ENCODE measurements around the gene BCAS4. TPM values are rescaled to one million over a fixed set of nuclear protein-coding genes. Genes with fewer than 3 reads are reported as not detected.

Gene BCAS4
- total and polyA plus RNA-seq, 3 donors from 2014 or later: 5.8 to 10.8 (median 7.6) TPM

DNA sequence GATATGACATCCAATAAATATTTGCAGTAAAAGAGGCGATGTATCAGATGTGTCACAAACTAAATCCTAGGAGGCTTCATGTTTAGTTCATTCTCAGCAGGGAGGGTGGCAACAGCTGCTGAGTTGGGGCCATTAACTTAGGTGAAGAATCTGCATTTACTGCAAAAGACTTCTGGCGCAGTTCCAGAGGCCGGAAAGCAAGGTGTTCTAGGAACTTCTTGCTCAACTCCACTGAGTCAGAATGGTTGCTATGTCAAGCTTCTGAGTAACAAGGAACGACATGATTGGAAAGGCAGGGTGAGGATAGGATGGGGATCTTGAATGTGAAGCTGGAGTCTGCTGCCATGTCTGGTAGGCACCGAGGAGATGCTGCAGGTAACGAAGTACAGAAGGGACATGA, 124.7 kb downstream of the BCAS4 start:
- WGBS, 2 donors: 62 to 74% methylated on average over 6 of the region's 6 CpGs
- Histone ChIP-seq H3K27ac (no peak overlapping the region), H3K9me3 (no peaks in the 10 kb centered on the region), H3K4me1 (peaks cover 45% of the 10 kb centered on the region), H3K36me3 (ENCODE audit: low read depth, missing control alignments) (no peaks in the 10 kb centered on the region), H3K4me3 (no peak overlapping the region), H3K27me3 (no peaks in the 10 kb centered on the region)
- TF ChIP-seq, protein P1, sequence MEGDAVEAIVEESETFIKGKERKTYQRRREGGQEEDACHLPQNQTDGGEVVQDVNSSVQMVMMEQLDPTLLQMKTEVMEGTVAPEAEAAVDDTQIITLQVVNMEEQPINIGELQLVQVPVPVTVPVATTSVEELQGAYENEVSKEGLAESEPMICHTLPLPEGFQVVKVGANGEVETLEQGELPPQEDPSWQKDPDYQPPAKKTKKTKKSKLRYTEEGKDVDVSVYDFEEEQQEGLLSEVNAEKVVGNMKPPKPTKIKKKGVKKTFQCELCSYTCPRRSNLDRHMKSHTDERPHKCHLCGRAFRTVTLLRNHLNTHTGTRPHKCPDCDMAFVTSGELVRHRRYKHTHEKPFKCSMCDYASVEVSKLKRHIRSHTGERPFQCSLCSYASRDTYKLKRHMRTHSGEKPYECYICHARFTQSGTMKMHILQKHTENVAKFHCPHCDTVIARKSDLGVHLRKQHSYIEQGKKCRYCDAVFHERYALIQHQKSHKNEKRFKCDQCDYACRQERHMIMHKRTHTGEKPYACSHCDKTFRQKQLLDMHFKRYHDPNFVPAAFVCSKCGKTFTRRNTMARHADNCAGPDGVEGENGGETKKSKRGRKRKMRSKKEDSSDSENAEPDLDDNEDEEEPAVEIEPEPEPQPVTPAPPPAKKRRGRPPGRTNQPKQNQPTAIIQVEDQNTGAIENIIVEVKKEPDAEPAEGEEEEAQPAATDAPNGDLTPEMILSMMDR (IDR thresholded peaks at IDR 0.05): no peak
- no peak for TF ChIP-seq POLR2A (IDR thresholded peaks at IDR 0.05)
- intact Hi-C loops (cut with DNase I; ENCODE audit: low total_unique reads): no loop called here
- no peak for DNase-seq

DNA sequence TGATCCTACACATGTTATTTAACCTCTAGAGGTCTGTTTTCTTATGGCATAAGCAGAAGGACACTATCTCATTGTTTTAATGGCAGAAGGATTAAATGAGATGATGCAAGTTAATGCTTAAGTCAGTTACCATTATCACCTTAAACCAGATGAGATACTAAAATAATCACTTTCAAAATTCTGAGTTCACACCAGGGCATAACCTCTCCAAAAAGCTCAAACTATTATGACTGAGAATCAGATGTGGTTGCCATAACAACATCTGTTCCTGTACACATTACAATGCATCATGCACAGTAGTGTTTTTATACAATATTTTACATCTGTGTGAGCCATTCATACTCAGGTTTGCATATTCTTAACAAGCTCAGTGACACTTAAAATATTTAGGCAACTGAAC, 126.1 kb downstream of the BCAS4 start:
- peaks cover 42% of the 10 kb centered on the region for H3K4me1 ChIP-seq
- H3K27me3 ChIP-seq: no peaks in the 10 kb centered on the region
- H3K36me3 ChIP-seq (ENCODE audit: low read depth, missing control alignments): no peaks in the 10 kb centered on the region
- DNase-seq: no peak
- H3K4me3 ChIP-seq: no peak overlapping the region
- no peak overlapping the region for H3K27ac ChIP-seq
- intact Hi-C loops (cut with DNase I; ENCODE audit: low total_unique reads): loop anchor here (10.0 kb wide), 1 partner anchor 126 kb away; the partner anchor contains the start of gene BCAS4
- H3K9me3 ChIP-seq: no peaks in the 10 kb centered on the region
- TF ChIP-seq, protein P1 (IDR thresholded peaks at IDR 0.05): no peak
- TF ChIP-seq POLR2A (IDR thresholded peaks at IDR 0.05): no peak

DNA sequence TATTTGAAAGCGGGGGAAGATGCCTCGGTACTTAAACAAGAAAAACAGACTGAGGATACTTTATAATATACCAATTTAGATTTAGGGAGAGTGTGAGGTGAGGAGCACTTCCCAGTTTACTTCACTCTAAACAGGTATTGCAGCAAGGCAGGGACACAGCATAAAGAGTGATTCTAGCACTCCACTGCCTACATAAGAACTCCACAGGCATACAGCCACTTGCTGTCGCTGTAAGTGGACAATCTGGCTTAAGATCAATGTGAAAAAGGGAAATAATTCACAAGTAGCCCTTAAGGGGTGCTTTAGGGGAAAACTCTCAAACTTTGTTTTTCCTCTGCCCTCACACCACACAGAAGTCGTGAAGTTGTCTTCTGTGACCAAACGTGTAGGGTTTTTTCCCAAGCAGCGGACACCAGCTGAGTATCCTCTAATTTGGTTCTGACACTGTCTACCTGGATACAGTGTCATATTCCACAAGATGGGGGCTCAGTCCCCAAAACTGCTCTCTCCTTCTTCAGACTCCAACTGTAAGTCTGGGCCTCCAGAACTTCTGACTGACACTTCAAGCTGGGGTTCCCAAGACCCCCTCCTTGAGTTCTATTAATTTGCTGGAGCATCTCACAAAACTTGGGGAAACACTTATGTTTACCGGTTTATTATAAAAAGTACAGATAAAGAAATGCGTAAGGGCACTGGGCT, 127.1 kb downstream of the BCAS4 start:
- TF ChIP-seq POLR2A (IDR thresholded peaks at IDR 0.05): no peak
- TF ChIP-seq, protein P1 (IDR thresholded peaks at IDR 0.05): no peak
- no peaks in the 10 kb centered on the region for H3K9me3 ChIP-seq
- 58 to 69% methylated on average over 8 of the region's 8 CpGs for WGBS, 2 donors
- no peak for DNase-seq
- H3K4me1 ChIP-seq: peaks cover 34% of the 10 kb centered on the region
- no peaks in the 10 kb centered on the region for H3K27me3 ChIP-seq
- H3K4me3 ChIP-seq: no peak overlapping the region
- intact Hi-C loops (cut with DNase I; ENCODE audit: low total_unique reads): loop anchor here (10.0 kb wide), 1 partner anchor 127 kb away; the partner anchor contains the start of gene BCAS4
- no peaks in the 10 kb centered on the region for H3K36me3 ChIP-seq (ENCODE audit: low read depth, missing control alignments)
- no peak overlapping the region for H3K27ac ChIP-seq

DNA sequence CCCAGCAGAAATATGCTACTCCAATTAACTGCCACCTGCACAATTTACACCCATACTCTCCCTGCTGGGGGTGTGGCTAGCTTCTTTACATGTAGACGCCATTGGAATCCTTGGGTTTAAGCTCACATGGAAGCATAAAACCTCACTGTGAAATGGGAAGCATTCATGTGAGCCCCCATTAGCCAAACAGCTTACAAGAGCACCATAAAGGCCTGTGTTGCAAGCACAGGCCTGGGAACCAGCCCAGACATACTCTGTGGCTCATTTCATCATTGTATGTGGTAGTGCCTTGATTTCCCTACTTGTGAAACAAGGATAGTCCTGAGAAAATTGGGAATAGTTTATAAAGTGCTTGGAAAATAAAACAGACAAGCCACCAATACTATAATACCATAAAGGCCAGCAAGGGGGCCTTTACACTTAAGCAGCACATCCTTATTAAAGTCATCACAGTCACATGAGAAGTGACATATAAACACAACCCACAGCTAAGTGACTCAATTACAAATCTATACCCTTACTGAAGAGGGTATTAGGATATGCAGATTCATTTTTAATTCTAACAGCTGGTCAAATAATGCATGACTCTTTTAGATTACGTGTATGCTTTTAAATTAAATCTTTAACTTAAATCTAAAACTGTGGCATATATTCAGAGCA, 129.5 kb downstream of the BCAS4 start:
- no peaks in the 10 kb centered on the region for H3K9me3 ChIP-seq
- no peak overlapping the region for H3K4me3 ChIP-seq
- no peaks in the 10 kb centered on the region for H3K36me3 ChIP-seq (ENCODE audit: low read depth, missing control alignments)
- H3K27me3 ChIP-seq: no peaks in the 10 kb centered on the region
- 53 to 57% methylated on average over 2 of the region's 2 CpGs for WGBS, 2 donors
- H3K27ac ChIP-seq: no peak overlapping the region
- peaks cover 32% of the 10 kb centered on the region for H3K4me1 ChIP-seq
- DNase-seq: no peak
- TF ChIP-seq POLR2A (IDR thresholded peaks at IDR 0.05): no peak
- TF ChIP-seq, protein P1 (IDR thresholded peaks at IDR 0.05): no peak
- intact Hi-C loops (cut with DNase I; ENCODE audit: low total_unique reads): loop anchor here (10.0 kb wide), 1 partner anchor 130 kb away; the partner anchor contains the start of gene BCAS4
